OCI-LY7 (cell line): Measurements from ENCODE around the gene SF3B6. TPM values are rescaled to one million over a fixed set of nuclear protein-coding genes. Genes with fewer than 3 reads are reported as not detected.

Source experiments
- BruUV-seq: library from RNA; stranded (reverse); fragments of 400-500 nt; replicated peaks from 2 replicates; lab custom pipeline; 2021; lab: Mats Ljungman, UMichigan
- CTCF ChIA-PET: fragments of 300-600 bp; sonication (Branson Sonifier 250); formaldehyde crosslinking; loops from one replicate; lab custom pipeline; 2022; ENCODE audit warnings: antibody characterized with exemption; ENCODE audit not compliant: unreplicated experiment; lab: Charles Lee
- POLR2A ChIA-PET: fragments of 300-600 bp; sonication (Branson Sonifier 250); formaldehyde crosslinking; loops from one replicate; lab custom pipeline; 2022; ENCODE audit warnings: antibody characterized with exemption; lab: Charles Lee
- DNase-seq: peaks from one replicate; pipeline ENCODE4 v3.0.0-alpha.2; 2015; ENCODE audit warnings: low spot score
- H2AFZ ChIP-seq: fragments of 200-600 bp; sonication (generic), shearing (Covaris generic); 2 replicates; pipeline ENCODE4 v1.6.1; 2014; ENCODE audit warnings: mild to moderate bottlenecking, antibody characterized with exemption, low read length, moderate library complexity
- H3K27ac ChIP-seq: fragments of 200-600 bp; sonication (generic); 2 replicates; pipeline ENCODE4 v1.5.1; 2014; ENCODE audit warnings: mixed run types, low read depth, mild to moderate bottlenecking, moderate library complexity, low read length, inconsistent platforms; ENCODE audit not compliant: poor library complexity, severe bottlenecking
- H3K36me3 ChIP-seq: fragments of 200-600 bp; sonication (generic); 2 replicates; pipeline ENCODE4 v1.6.1; 2014; ENCODE audit warnings: mild to moderate bottlenecking, antibody characterized with exemption, low read length, moderate library complexity, mixed read lengths; ENCODE audit not compliant: insufficient read depth
- H3K4me1 ChIP-seq: fragments of 200-600 bp; sonication (generic); 2 replicates; pipeline ENCODE4 v1.5.1; 2014; ENCODE audit warnings: mild to moderate bottlenecking, low read length; ENCODE audit not compliant: insufficient read depth, poor library complexity, severe bottlenecking
- H3K4me2 ChIP-seq: fragments of 200-600 bp; sonication (generic); 2 replicates; pipeline ENCODE4 v1.6.1; 2014; ENCODE audit warnings: mild to moderate bottlenecking, low read length
- H3K4me3 ChIP-seq: fragments of 200-600 bp; sonication (generic); 2 replicates; pipeline ENCODE4 v1.5.1; 2014; ENCODE audit warnings: mild to moderate bottlenecking, low read depth, low read length; ENCODE audit not compliant: poor library complexity, severe bottlenecking
- H3K79me2 ChIP-seq: fragments of 200-600 bp; sonication (generic); 2 replicates; pipeline ENCODE4 v1.6.1; 2016; ENCODE audit warnings: low read depth, mild to moderate bottlenecking, low read length, moderate library complexity, mixed read lengths; ENCODE audit not compliant: insufficient read depth
- H3K9me2 ChIP-seq: fragments of 200-600 bp; sonication (generic); 2 replicates; pipeline ENCODE4 v1.6.1; 2016; ENCODE audit warnings: mild to moderate bottlenecking, low read length, mixed read lengths; ENCODE audit not compliant: insufficient read depth
- H3K9me3 ChIP-seq: fragments of 200-600 bp; sonication (generic); 2 replicates; pipeline ENCODE4 v1.6.1; 2014; ENCODE audit warnings: mild to moderate bottlenecking, mixed run types, low read length, mixed read lengths
- H4K20me1 ChIP-seq: fragments of 200-600 bp; sonication (generic); 2 replicates; pipeline ENCODE4 v1.6.1; 2014; ENCODE audit warnings: mild to moderate bottlenecking, antibody characterized with exemption, low read length, moderate library complexity, mixed read lengths; ENCODE audit not compliant: insufficient read depth
- EZH2phosphoT487 ChIP-seq: fragments of 200-600 bp; sonication (generic); IDR thresholded peaks from 2 replicates; pipeline ENCODE4 v1.6.1; 2018; ENCODE audit warnings: low read depth, borderline replicate concordance, mild to moderate bottlenecking, mixed run types, antibody characterized with exemption, low read length, moderate library complexity, mixed read lengths
- intact Hi-C: fragments of 100-400 bp; cut with micrococcal nuclease; formaldehyde crosslinking; loops from one replicate; pipeline ENCODE4 v1.10.0; 2022; ENCODE audit not compliant: unreplicated experiment
- total RNA-seq, 2 experiments: library from RNA; depleted of rRNA in 1 of 2; stranded (reverse); fragments of >200 nt in 1 of 2; shearing (Covaris generic) in 1 of 2; gene quantifications; 2 replicates each; pipeline ENCODE4 v1.2.3, GENCODE V29; 2014 to 2022
- TF ChIP-seq, protein P1 (sequence below): fragments of 200-600 bp; sonication (generic); conservative IDR thresholded peaks from 2 replicates; pipeline ENCODE4 v1.5.1; 2014; ENCODE audit warnings: mild to moderate bottlenecking, antibody characterized with exemption, low read length, moderate library complexity, mixed read lengths

The SF3B6 gene
- total RNA-seq, 2 experiments from 2014 or later: 112 to 143 TPM

DNA sequence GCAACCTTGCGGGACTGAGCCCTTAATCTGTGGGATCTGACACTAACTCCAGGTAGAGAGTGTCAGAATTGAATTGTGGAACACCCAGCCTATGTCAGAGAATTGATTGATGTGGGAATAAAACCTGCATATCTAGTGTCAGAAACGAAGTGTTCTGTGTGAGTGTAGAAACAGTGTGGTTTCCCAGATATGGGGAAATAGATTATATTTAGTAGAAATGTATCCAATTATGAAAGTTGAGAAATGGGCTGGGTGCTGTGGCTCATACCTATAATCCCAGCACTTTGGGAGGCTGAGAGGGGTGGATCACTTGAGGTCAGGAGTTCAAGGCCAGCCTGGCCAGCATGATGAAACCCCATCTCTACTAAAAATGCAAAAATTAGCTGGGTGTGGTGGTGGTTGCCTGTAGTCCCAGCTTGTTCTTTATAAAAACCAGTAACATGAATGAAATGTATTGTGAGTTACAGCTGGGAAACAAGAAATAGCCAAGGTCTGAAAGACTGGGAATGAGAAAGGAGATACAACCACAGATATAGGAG lies 12.8 kb upstream of the SF3B6 start:
- intact Hi-C loops: no loop called here
- no peaks in the 10 kb centered on the region for H3K36me3 ChIP-seq
- no peak overlapping the region for H2AFZ ChIP-seq
- H4K20me1 ChIP-seq: no peaks in the 10 kb centered on the region
- no peak for DNase-seq
- H3K79me2 ChIP-seq: no peaks in the 10 kb centered on the region
- H3K4me3 ChIP-seq: no peak overlapping the region
- H3K9me2 ChIP-seq: no peaks in the 10 kb centered on the region
- TF ChIP-seq, protein P1, sequence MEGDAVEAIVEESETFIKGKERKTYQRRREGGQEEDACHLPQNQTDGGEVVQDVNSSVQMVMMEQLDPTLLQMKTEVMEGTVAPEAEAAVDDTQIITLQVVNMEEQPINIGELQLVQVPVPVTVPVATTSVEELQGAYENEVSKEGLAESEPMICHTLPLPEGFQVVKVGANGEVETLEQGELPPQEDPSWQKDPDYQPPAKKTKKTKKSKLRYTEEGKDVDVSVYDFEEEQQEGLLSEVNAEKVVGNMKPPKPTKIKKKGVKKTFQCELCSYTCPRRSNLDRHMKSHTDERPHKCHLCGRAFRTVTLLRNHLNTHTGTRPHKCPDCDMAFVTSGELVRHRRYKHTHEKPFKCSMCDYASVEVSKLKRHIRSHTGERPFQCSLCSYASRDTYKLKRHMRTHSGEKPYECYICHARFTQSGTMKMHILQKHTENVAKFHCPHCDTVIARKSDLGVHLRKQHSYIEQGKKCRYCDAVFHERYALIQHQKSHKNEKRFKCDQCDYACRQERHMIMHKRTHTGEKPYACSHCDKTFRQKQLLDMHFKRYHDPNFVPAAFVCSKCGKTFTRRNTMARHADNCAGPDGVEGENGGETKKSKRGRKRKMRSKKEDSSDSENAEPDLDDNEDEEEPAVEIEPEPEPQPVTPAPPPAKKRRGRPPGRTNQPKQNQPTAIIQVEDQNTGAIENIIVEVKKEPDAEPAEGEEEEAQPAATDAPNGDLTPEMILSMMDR: no peak
- TF ChIP-seq EZH2phosphoT487: no peak
- BruUV-seq: no TSS peak
- POLR2A ChIA-PET: no interaction called here
- no peak overlapping the region for H3K27ac ChIP-seq
- no peak overlapping the region for H3K4me2 ChIP-seq
- CTCF ChIA-PET: no interaction called here
- H3K9me3 ChIP-seq: no peaks in the 10 kb centered on the region
- peaks cover 5% of the 10 kb centered on the region for H3K4me1 ChIP-seq

DNA sequence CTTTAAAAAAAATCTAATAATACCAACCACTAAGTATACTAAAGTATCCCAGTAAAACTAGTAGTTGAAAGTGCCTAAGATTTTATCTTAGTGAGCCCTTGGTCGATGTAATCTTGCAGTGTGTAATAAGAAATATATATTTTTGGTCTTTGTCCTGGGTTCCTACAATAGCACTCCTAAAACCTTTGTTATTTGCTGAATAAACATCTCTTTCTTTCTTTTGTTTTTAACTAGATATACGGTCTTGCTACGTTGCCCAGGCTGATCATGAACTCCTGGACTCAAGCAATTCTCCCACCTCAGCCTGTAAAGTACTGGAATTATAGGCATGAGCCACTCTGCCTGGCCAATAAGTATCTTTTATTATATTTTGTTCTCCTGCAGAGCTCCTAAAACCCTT lies 10.9 kb upstream of the SF3B6 start:
- no peaks in the 10 kb centered on the region for H4K20me1 ChIP-seq
- no peaks in the 10 kb centered on the region for H3K36me3 ChIP-seq
- H3K4me1 ChIP-seq: peaks cover 15% of the 10 kb centered on the region
- intact Hi-C loops: no loop called here
- ChIA-PET POLR2A (interaction anchor here (0.9 to 1.0 kb wide), 2 partner anchors 104 to 267 kb away, joined by 3 to 5 read pairs; no protein-coding TSS in a partner anchor), CTCF (no interaction called here)
- no peak overlapping the region for H3K4me2 ChIP-seq
- no peak for DNase-seq
- no peak for TF ChIP-seq EZH2phosphoT487
- TF ChIP-seq, protein P1: no peak
- no peaks in the 10 kb centered on the region for H3K79me2 ChIP-seq
- no peak overlapping the region for H3K4me3 ChIP-seq
- H3K9me3 ChIP-seq: no peaks in the 10 kb centered on the region
- no peak overlapping the region for H2AFZ ChIP-seq
- BruUV-seq: no TSS peak
- H3K27ac ChIP-seq: no peak overlapping the region
- H3K9me2 ChIP-seq: no peaks in the 10 kb centered on the region

DNA sequence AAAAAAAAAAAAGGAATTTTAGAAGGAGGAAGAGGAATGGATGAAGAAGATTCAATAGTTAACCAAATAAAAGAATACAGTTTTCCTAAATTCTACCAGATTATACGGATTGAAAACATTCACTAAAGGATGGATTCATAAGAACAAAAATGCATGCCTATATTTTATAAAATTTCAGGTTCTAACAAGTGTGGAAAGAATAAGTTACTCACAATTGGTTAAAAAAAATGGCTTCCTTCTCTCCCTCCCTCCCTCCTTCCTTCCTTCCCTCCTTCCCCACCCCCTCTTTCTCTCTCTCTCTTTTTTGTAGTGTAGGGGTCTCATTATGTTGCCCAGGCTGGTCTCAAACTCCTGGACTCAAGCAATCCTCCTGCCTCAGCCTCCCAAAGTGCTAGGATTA lies 10.1 kb upstream of the SF3B6 start:
- Histone ChIP-seq H3K9me3 (no peaks in the 10 kb centered on the region), H3K36me3 (no peaks in the 10 kb centered on the region), H3K4me2 (no peak overlapping the region), H2AFZ (no peak overlapping the region), H3K27ac (no peak overlapping the region), H4K20me1 (no peaks in the 10 kb centered on the region), H3K79me2 (no peaks in the 10 kb centered on the region), H3K4me1 (peaks cover 15% of the 10 kb centered on the region), H3K9me2 (no peaks in the 10 kb centered on the region), H3K4me3 (no peak overlapping the region)
- ChIA-PET POLR2A (no interaction called here), CTCF (no interaction called here)
- no peak for TF ChIP-seq EZH2phosphoT487
- TF ChIP-seq, protein P1: no peak
- BruUV-seq: no TSS peak
- intact Hi-C loops: no loop called here
- DNase-seq: no peak
